GM12891 (cell line): ENCODE data around the gene WDR31.

Experiments used
- DNase-seq: peaks from one replicate; pipeline ENCODE4 v3.0.0; 2011; ENCODE audit warnings: low spot score; ENCODE audit not compliant: insufficient read length
- FAIRE-seq: peaks from 2 replicates; lab custom pipeline; 2011; peaks lifted over from hg19 to GRCh38; lab: Jason Lieb, UNC
- PAX5 ChIP-seq: IDR thresholded peaks from 2 replicates; pipeline ENCODE4 v1.6.1; 2011; ENCODE audit warnings: low read length, moderate library complexity, mild to moderate bottlenecking; ENCODE audit not compliant: insufficient read depth, severe bottlenecking
- POLR2A ChIP-seq: IDR thresholded peaks from 2 replicates; pipeline ENCODE4 v1.6.1; 2011; ENCODE audit warnings: low read depth, low read length, control low read depth
- POLR2AphosphoS5 ChIP-seq: IDR thresholded peaks from 2 replicates; pipeline ENCODE4 v1.6.1; 2011; ENCODE audit warnings: low read depth, low read length, control low read depth
- POU2F2 ChIP-seq: IDR thresholded peaks from 2 replicates; pipeline ENCODE4 v1.6.1; 2011; ENCODE audit warnings: low read depth, mild to moderate bottlenecking, control low read depth, low read length, moderate library complexity
- SPI1 ChIP-seq: IDR thresholded peaks from 2 replicates; pipeline ENCODE4 v1.6.1; 2011; ENCODE audit warnings: low read depth, low read length, control low read depth
- TAF1 ChIP-seq: IDR thresholded peaks from 2 replicates; pipeline ENCODE4 v1.6.1; 2011; ENCODE audit warnings: low read depth, low read length, control low read depth

WDR31 gene

GRCh38 chr9:113311961-113312360, 28.1 kb downstream of the WDR31 start:
- TF ChIP-seq POLR2A (no peak), POLR2AphosphoS5 (no peak), SPI1 (no peak), TAF1 (no peak), PAX5 (no peak), POU2F2 (no peak)
- DNase-seq (no peak), FAIRE-seq (no peak)

GRCh38 chr9:113310538-113310937, 29.5 kb downstream of the WDR31 start:
- TF ChIP-seq POU2F2: no peak
- no peak for TF ChIP-seq TAF1
- TF ChIP-seq POLR2A: no peak
- no peak for TF ChIP-seq POLR2AphosphoS5
- FAIRE-seq (no peak), DNase-seq (no peak)

GRCh38 chr9:113309204-113309813, 30.8 kb downstream of the WDR31 start:
- DNase-seq (no peak), FAIRE-seq (no peak)
- TF ChIP-seq POLR2A: no peak

- TF ChIP-seq POU2F2: no peak
- TF ChIP-seq PAX5: no peak
- no peak for TF ChIP-seq SPI1
- DNase-seq (no peak), FAIRE-seq (no peak)
These were observed 32.6 kb downstream of the WDR31 start for GRCh38 chr9:113307396-113307975.

- no peak for FAIRE-seq
- no peak for DNase-seq
- TF ChIP-seq POLR2A: no peak
- no peak for TF ChIP-seq POLR2AphosphoS5
- no peak for TF ChIP-seq PAX5
- TF ChIP-seq TAF1: no peak
- TF ChIP-seq POU2F2: no peak
- TF ChIP-seq SPI1: no peak
These were observed 33.5 kb downstream of the WDR31 start for GRCh38 chr9:113306566-113306965.

GRCh38 chr9:113302792-113303418, 37.2 kb downstream of the WDR31 start, which contains the start of gene RNF183:
Gene RNF183, minus strand, starts transcription at chr9:113303376. Its CDS starts 5,192 bp downstream, at chr9:113298184.
- TF ChIP-seq POU2F2 (peak; percentile 93), POLR2A (no peak)
- peak; percentile 20 for DNase-seq
- FAIRE-seq: peak; percentile 40

- TF ChIP-seq POLR2A: no peak
- no peak for TF ChIP-seq POU2F2
- TF ChIP-seq POLR2AphosphoS5: no peak
- TF ChIP-seq SPI1: no peak
- TF ChIP-seq TAF1: no peak
- TF ChIP-seq PAX5: no peak
- DNase-seq (no peak), FAIRE-seq (no peak)
These were observed 38.5 kb downstream of the WDR31 start for GRCh38 chr9:113301548-113301947.

- TF ChIP-seq POLR2A (no peak), PAX5 (no peak), TAF1 (no peak), SPI1 (no peak), POLR2AphosphoS5 (no peak), POU2F2 (no peak)
- no peak for DNase-seq
- FAIRE-seq: no peak
These were observed 40.2 kb downstream of the WDR31 start for GRCh38 chr9:113299800-113300292.

GRCh38 chr9:113298924-113299770, 40.9 kb downstream of the WDR31 start:
- DNase-seq (no peak), FAIRE-seq (no peak)

GRCh38 chr9:113298311-113298710, 41.8 kb downstream of the WDR31 start:
- FAIRE-seq (no peak), DNase-seq (no peak)
- TF ChIP-seq SPI1: no peak
- no peak for TF ChIP-seq POU2F2
- TF ChIP-seq POLR2A: no peak
- no peak for TF ChIP-seq PAX5
- TF ChIP-seq TAF1: no peak
- TF ChIP-seq POLR2AphosphoS5: no peak

More at GRCh38 chr9:113298924-113299770, 40.9 kb downstream of the WDR31 start:
- TF ChIP-seq POU2F2 (no peak), POLR2AphosphoS5 (no peak), TAF1 (no peak), PAX5 (no peak), SPI1 (no peak), POLR2A (no peak)
